HCEC 1CT (cell line): ENCODE data around the gene CCDC107.

Source experiments
- DNase-seq: peaks from one replicate; pipeline ENCODE4 v3.0.0-alpha.2; 2017

Gene CCDC107

DNA sequence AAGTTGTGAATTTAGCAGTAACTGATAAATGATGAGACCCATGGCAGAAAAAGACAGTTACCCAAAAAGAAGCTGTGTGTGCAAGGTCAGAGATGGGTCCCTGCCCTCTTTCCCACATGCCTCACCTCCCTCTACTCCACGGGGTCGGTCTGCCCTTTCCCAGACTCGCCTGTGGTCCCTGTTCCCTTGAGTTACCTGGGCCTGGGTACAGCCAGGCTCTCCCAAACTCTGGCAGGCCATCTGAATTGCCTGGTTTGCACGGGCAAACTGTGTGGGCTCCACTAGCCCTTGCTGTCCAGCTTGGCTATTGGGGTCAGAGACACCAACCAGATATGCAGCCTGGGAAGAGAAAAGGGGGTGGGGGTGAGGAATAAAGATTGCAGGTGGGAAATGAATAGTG lies 50.1 kb downstream of the CCDC107 start:
- DNase-seq, result no peak

DNA sequence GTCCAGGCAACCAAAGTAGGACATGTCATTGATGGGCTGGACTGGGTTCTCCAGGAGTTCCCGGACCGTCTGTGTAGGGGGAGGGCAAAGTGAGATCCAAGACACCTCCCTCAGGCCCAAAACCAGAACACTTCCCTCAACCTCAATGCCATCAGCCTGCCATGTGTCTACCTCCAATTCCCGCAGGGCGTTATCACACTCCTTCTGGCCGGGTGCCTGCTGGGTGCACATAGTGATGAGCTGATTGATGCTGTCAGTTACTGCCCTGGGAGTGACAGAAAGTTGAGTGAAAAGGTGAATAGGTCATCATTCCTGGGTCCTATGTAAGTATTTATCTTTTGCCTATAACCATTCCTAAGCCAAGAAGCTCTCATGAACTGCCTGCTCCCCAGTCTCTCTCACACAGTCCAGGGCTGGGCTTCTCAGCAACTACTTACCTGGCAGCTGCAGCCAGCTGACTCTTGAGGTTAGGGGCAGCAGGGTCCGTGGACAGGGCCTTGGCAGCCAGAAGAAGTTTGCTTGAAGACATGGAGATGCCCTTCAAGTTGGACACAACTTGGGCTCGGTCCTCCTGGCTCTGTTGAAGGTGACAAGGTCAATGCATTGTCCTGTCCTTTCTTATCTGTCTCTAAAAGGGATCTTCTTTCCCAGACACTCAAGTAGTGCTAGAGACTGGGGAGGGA lies 52.9 kb downstream of the CCDC107 start:
- no peak for DNase-seq
